Ovary (tissue), 9 donors: ENCODE data around the gene HK3. TPM values are rescaled to one million over a fixed set of nuclear protein-coding genes. Genes with fewer than 3 reads are reported as not detected.

Source experiments
- DNase-seq, 5 donors: peaks; one replicate each; pipeline ENCODE4 v3.0.0-alpha.2; 2019 to 2020
- H3K27ac ChIP-seq, 2 donors: fragments of 200-600 bp; one replicate each; pipeline versions ENCODE4 v1.5.1 to v1.8.0; 2019 to 2022
- H3K27me3 ChIP-seq: fragments of 200-600 bp; one replicate; pipeline ENCODE4 v1.8.0; 2022
- H3K36me3 ChIP-seq: fragments of 200-600 bp; sonication (generic); one replicate; pipeline ENCODE4 v1.5.1; 2019
- H3K4me1 ChIP-seq: one replicate; pipeline ENCODE4 v1.8.1; 2013; ENCODE audit warnings: mild to moderate bottlenecking, moderate library complexity; ENCODE audit not compliant: insufficient read depth
- H3K4me3 ChIP-seq: fragments of 200-600 bp; sonication (generic); one replicate; pipeline ENCODE4 v1.5.1; 2017
- H3K9me3 ChIP-seq, 2 donors: fragments of 200-600 bp in 1 of 2; sonication (generic) in 1 of 2; one replicate each; pipeline versions ENCODE4 v1.5.1 to v1.8.1; 2013 to 2019; ENCODE audit warnings: mild to moderate bottlenecking in 1 of 2, moderate library complexity in 1 of 2
- CTCF ChIP-seq, 3 donors: fragments of 450-650 bp in 2 of 3; fragments of 200-600 bp in 1 of 3; IDR thresholded peaks; one replicate each; pipeline versions ENCODE4 v1.5.1 to v1.8.0; 2016 to 2022; ENCODE audit warnings: antibody characterized with exemption in 3 of 3, mild to moderate bottlenecking in 1 of 3
- EP300 ChIP-seq: sonication (generic); formaldehyde crosslinking; IDR thresholded peaks from one replicate; pipeline ENCODE4 v1.6.1; 2017; ENCODE audit warnings: antibody characterized with exemption
- POLR2A ChIP-seq: fragments of 450-650 bp; IDR thresholded peaks from one replicate; pipeline ENCODE4 v1.6.1; 2017; ENCODE audit warnings: antibody characterized with exemption, mild to moderate bottlenecking, moderate library complexity
- WGBS, 3 donors: extraction: QIAGEN DNeasy Blood & Tissue Kit in 1 of 3; methylation state at CpG; one replicate each; pipeline versions ENCODE4 v1.1.5 to v1.1.7; 2013 to 2017; 5-methylcytosine and 5-hydroxymethylcytosine counted together
- intact Hi-C, 4 donors: fragments of 100-400 bp; cut with DNase I; formaldehyde crosslinking; loops; one replicate each; pipeline versions ENCODE4 v1.11.0 to v1.15.1; 2022 to 2023
- polyA plus RNA-seq, 2 donors: library from polyadenylated mRNA; stranded (reverse); fragments of 200-250 nt in 1 of 2; fragments of 350-450 nt in 1 of 2; fragmentation: Illumina TruSeq in 1 of 2; extraction: RNeasy Lipid Tissue Mini Kit (QIAGEN cat#74804) in 1 of 2; gene quantifications; one replicate each; pipeline ENCODE4 v1.2.3, GENCODE V29; 2013 to 2014
- total RNA-seq, 7 donors: library from RNA; depleted of rRNA in 2 of 7; stranded (reverse); fragments of >200 nt in 2 of 7; fragmentation: NEBNext Ultra II Directional in 3 of 7; extraction: Animal tissue kit (Norgen Biotek cat#: 25700) in 3 of 7; gene quantifications; one replicate each; pipeline versions ENCODE4 v1.1.0 to v1.2.4, GENCODE V29; 2016 to 2023
- donor health status: DM: no; HTN: no; CAD: no; lungs with moderate emphysema.
- donor health status: DM: no; HTN: no; CAD: no.
- donor health status: Bipolar disorder and iron deficiency.
- donor health status: DM: yes; HTN: yes; CAD: no.
- donor health status: DM: no; HTN: no; CAD: no.
- donor health status: DM: yes; HTN: yes; CAD: no.

The HK3 gene
- total and polyA plus RNA-seq, 9 donors = 0.61 to 9.9 (median 2.3) TPM

DNA sequence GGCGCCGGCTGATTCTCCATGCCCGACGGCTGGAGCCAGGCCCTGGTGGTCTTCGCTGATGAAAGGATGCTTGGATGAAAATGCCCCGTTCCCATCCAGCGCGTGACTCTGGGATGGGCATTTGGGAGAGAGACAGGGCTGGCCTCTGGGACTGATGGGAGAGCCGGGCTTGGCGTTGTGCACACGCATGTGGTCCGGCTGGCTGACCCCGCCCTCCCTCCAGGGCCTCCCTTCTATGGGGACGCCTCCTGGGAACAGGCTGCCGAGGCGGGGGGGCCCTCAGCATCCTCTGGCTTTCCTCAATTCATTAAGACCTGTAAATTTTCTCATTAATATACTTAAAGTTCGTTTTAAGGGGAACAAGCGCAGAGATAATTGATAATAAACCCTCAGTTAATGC, 52.0 kb downstream of the HK3 start:
- WGBS, 3 donors = 19 to 34% (median 26%) methylated on average over 17 to 18 of the region's 18 CpGs
- DNase-seq = no peak

DNA sequence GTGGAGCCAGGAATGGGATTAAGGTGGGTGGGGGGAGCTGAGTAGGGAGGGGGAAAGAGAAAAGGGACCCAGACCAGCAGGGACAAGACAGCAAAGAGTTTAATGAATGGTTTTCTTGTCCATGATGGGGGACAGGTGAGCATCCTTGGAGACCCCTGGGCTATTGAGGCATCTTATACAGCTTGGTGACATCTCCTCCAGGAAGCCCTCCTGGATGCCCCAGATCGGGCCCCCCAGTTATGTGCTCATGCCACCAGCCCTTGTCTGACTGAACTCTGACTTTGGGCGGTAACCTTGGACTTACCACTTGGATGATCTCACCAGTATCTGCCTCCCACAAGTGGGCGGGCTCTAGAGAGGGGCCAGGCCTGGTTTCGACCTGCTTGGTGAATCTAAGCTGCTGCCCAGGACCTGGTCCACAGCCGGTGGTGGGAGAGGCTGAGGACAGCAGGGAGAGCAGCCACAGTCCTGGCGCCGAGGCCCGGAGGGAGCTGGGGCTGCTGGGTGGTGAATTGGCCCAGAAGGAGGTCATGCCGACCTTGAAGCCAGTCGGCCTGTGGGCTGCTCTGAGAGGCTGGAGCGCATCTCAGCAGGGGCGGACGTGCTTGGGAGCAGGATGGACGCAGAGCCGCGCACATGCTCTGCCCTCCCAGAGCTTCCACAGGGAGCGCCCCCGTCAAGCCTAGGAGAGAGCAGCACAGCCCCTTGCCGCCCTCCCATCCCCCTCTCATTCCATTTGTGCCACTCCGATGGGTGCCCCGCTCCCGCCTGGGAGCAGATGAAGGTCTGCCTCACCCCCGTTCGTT, 52.6 kb downstream of the HK3 start:
- intact Hi-C loops = no loop called here
- H3K27ac ChIP-seq = no peak overlapping the region
- no peak for TF ChIP-seq CTCF (IDR thresholded peaks at IDR 0.05)
- no peaks in the 10 kb centered on the region for H3K4me1 ChIP-seq
- H3K36me3 ChIP-seq = no peaks in the 10 kb centered on the region
- H3K9me3 ChIP-seq = no peaks in the 10 kb centered on the region
- DNase-seq = no peak
- WGBS, 3 donors = 12 to 30% (median 16%) methylated on average over 24 of the region's 24 CpGs
- H3K27me3 ChIP-seq = no peaks in the 10 kb centered on the region
- no peak overlapping the region for H3K4me3 ChIP-seq

More for the DNA sequence above, 52.0 kb downstream of the HK3 start:
- Histone ChIP-seq H3K4me3 (no peak overlapping the region), H3K36me3 (no peaks in the 10 kb centered on the region), H3K27me3 (no peaks in the 10 kb centered on the region), H3K9me3 (no peaks in the 10 kb centered on the region), H3K4me1 (no peaks in the 10 kb centered on the region), H3K27ac (no peak overlapping the region)
- intact Hi-C loops = no loop called here
- TF ChIP-seq EP300 = no peak
- no peak for TF ChIP-seq POLR2A
- no peak for TF ChIP-seq CTCF (IDR thresholded peaks at IDR 0.05)

DNA sequence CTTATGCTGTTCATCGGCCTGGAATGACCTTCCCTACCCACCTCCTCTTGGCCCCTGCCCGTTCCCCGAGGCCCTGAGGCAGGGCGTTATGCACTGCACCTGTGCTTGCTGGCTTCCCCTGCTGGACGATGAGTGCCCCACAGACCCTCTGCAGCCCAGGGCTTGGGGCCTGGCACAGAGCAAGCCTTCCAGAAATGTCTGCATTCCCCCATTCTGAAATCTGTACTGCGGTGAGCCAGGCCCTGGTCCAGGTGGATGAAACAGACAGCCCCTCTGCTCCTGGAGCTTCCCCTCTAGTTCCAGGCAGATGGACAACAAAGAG, 53.8 kb downstream of the HK3 start:
- no peak for DNase-seq
- 35 to 45% (median 38%) methylated on average over 6 of the region's 6 CpGs for WGBS, 3 donors
- TF ChIP-seq CTCF (IDR thresholded peaks at IDR 0.05) = no peak
- TF ChIP-seq POLR2A = no peak
- TF ChIP-seq EP300 = no peak
- H3K4me1 ChIP-seq = no peaks in the 10 kb centered on the region
- no peaks in the 10 kb centered on the region for H3K36me3 ChIP-seq
- no peaks in the 10 kb centered on the region for H3K27me3 ChIP-seq
- no peaks in the 10 kb centered on the region for H3K9me3 ChIP-seq
- intact Hi-C loops = no loop called here
- no peak overlapping the region for H3K4me3 ChIP-seq
- no peak overlapping the region for H3K27ac ChIP-seq

DNA sequence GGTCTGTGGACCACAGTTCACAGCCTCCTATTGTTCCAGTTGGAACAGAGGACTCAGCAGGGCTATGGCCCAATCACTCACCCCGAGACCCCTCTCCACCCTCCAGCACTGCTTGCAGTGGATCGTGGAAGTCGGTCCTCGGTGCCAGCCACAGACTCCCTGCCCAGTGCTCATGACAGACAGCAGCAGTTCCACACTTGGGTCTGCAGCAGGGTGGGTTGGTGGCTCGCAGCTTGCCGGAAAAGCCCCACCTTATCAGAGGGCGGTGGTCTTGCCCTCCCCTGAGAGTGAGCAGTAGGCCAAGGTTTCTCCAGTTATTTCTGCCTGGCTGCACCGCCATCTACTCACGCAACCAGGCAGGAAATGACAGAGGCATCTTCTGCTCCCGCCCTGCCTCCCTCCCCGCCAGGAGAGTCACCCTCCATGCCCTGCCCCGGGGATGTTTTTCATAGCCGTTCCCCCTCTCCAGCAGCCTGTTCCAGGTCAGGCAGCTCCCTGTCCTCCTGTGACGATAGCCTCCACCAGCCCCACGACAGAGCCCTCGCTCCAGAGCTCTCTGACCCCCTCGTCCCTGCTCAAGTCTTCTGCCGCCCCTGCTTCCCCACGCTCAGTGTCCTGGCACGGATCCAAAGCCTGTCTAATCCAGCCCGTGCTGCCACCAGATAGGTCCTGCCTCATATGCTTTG, 54.3 kb downstream of the HK3 start:
- Histone ChIP-seq H3K4me3 (no peak overlapping the region), H3K4me1 (no peaks in the 10 kb centered on the region), H3K9me3 (no peaks in the 10 kb centered on the region), H3K27me3 (no peaks in the 10 kb centered on the region), H3K27ac (no peak overlapping the region), H3K36me3 (no peaks in the 10 kb centered on the region)
- TF ChIP-seq POLR2A (no peak), EP300 (no peak), CTCF (IDR thresholded peaks at IDR 0.05) (no peak)
- 47 to 49% (median 49%) methylated on average over 21 of the region's 21 CpGs for WGBS, 3 donors
- no peak for DNase-seq
- intact Hi-C loops = no loop called here
